Measurements from ENCODE around the gene LRIT2.
"Not testable (repeated sequence)": the region's sequence is repeated elsewhere in the genome, so short reads cannot be mapped to it uniquely, and the experiment has no call there.

Gene LRIT2

GRCh38 chr10:84185526-84186175 lies 39.7 kb downstream of the LRIT2 start:
- no peak for DNase-seq (ENCODE audit: extremely low read depth in 1 of 2, low read depth in 1 of 2)

- DNase-seq (ENCODE audit: extremely low read depth in 1 of 2, low read depth in 1 of 2): no peak
Observed at GRCh38 chr10:84184517-84184916, 40.8 kb downstream of the LRIT2 start.

- no peak for DNase-seq (ENCODE audit: extremely low read depth in 1 of 2, low read depth in 1 of 2)
Observed at GRCh38 chr10:84181631-84182030, 43.7 kb downstream of the LRIT2 start.

GRCh38 chr10:84180386-84180785 lies 45.0 kb downstream of the LRIT2 start:
- not testable (repeated sequence) for DNase-seq (ENCODE audit: extremely low read depth in 1 of 2, low read depth in 1 of 2)

GRCh38 chr10:84179059-84179710 lies 46.2 kb downstream of the LRIT2 start:
- no peak for DNase-seq (ENCODE audit: extremely low read depth in 1 of 2, low read depth in 1 of 2)

GRCh38 chr10:84178160-84178609 lies 47.2 kb downstream of the LRIT2 start:
- no peak for DNase-seq (ENCODE audit: extremely low read depth in 1 of 2, low read depth in 1 of 2)

GRCh38 chr10:84177541-84178141 lies 47.7 kb downstream of the LRIT2 start:
- peak in 1 of 2 donors; percentile 20 for DNase-seq (ENCODE audit: extremely low read depth in 1 of 2, low read depth in 1 of 2)

GRCh38 chr10:84176836-84177474 lies 48.4 kb downstream of the LRIT2 start:
- DNase-seq (ENCODE audit: extremely low read depth in 1 of 2, low read depth in 1 of 2): no peak

- DNase-seq (ENCODE audit: extremely low read depth in 1 of 2, low read depth in 1 of 2): no peak
Observed at GRCh38 chr10:84176351-84176750, 49.0 kb downstream of the LRIT2 start.

GRCh38 chr10:84175436-84175835 lies 49.9 kb downstream of the LRIT2 start:
- DNase-seq (ENCODE audit: extremely low read depth in 1 of 2, low read depth in 1 of 2): no peak

GRCh38 chr10:84173501-84173929 lies 51.8 kb downstream of the LRIT2 start, which contains the start of gene GPR15LG:
Gene GPR15LG (plus strand): TSS chr10:84173801. CDS start chr10:84173852, 51 bp downstream.
- DNase-seq (ENCODE audit: extremely low read depth in 1 of 2, low read depth in 1 of 2): no peak

GRCh38 chr10:84172467-84173356 lies 52.6 kb downstream of the LRIT2 start:
- DNase-seq (ENCODE audit: extremely low read depth in 1 of 2, low read depth in 1 of 2): no peak

GRCh38 chr10:84171700-84172466 lies 53.5 kb downstream of the LRIT2 start:
- DNase-seq (ENCODE audit: extremely low read depth in 1 of 2, low read depth in 1 of 2): not testable (repeated sequence)

GRCh38 chr10:84171237-84171636 lies 54.1 kb downstream of the LRIT2 start:
- DNase-seq (ENCODE audit: extremely low read depth in 1 of 2, low read depth in 1 of 2): not testable (repeated sequence)

Data from stimulated activated CD8-positive, alpha-beta memory T cell treated with anti-CD3 and anti-CD28 coated beads, Interleukin-7, amount 100 ng/mL, for 48 hours (primary cell).